ENCODE measurements around the gene PSAP.
A peak's percentile ranks its signal among the peaks of the same experiment; 100 is the strongest.

PSAP gene

DNA sequence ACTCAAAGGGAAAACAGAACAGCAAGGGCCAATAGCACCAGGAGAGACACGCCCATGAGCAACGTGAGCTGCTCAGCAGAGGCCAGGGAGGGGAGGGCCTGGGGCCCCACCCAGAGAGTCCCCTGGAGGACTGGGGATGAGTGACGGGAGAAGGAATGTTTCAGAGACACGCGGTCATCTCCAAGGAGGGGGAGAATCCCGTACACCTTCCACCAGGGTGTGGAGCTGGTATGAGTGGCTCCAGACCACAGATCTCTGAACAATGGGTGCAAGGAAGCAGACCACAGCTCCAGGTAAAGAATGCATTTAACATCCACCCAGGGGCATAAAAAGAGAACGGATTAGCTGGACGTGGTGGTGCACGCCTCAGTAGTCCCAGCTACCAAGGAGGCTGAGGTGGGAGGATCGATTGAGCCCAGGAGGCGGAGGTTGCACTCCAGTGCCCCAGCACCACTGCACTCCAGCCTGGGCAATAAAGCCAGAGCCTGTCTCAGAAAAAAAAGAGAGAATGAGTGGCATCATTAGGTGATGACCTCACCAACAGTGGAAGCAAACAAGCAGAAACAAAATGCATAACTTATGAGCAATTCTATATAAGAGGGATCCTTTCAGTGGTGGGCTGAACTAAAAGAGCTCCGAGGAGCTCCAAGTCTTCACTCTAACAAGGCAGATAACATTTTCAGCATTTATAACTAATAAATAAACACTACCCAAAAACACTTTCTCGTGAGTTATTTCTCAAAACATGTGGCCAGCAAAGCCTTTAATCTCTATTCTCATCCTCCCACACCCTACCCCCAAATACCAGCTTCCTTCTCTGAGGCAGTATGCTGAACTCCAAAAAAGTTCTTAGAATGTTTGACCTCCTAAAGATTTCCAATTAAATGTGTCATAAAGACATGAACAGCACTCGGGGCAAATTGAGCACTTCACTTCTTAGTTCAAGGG, 12.5 kb downstream of the PSAP start:
- TF ChIP-seq, protein P1, sequence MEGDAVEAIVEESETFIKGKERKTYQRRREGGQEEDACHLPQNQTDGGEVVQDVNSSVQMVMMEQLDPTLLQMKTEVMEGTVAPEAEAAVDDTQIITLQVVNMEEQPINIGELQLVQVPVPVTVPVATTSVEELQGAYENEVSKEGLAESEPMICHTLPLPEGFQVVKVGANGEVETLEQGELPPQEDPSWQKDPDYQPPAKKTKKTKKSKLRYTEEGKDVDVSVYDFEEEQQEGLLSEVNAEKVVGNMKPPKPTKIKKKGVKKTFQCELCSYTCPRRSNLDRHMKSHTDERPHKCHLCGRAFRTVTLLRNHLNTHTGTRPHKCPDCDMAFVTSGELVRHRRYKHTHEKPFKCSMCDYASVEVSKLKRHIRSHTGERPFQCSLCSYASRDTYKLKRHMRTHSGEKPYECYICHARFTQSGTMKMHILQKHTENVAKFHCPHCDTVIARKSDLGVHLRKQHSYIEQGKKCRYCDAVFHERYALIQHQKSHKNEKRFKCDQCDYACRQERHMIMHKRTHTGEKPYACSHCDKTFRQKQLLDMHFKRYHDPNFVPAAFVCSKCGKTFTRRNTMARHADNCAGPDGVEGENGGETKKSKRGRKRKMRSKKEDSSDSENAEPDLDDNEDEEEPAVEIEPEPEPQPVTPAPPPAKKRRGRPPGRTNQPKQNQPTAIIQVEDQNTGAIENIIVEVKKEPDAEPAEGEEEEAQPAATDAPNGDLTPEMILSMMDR (conservative IDR thresholded peaks at IDR 0.05): no peak
- no peak overlapping the region for H3K27ac ChIP-seq

DNA sequence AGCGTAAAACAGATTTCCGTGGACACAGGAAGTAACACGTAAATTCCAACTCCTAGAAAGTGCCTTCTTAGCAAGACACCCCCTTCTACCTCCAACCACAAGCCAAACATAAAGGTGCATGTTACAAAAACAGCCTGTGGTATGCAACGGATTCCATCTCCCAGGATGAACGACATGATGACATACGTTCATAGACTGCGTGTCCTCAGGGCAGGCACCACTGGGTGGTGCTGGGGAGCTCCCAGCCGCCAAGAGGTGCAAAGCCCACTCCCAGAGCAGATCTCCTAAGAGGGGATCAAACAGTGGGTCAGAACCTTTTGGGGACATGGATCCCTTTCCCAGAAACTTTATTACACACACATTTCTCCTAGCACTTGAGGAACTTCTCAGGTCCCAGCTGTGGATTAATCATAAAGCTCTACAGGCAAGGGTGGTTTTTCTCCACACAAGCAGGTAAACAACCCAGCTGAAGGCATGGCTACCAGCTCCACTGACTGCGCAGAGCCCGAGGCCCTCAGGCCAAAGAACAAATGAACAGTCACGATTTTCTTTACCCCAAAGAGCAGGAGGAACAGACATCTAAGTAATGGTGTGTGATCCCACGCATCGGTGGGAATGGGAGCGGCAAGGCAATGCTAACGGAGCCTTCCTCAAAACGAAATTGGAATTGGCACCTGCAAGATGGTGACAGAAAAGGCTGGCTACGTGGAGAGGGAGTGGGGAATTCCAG, 13.8 kb downstream of the PSAP start:
- H3K27ac ChIP-seq: no peak overlapping the region
- TF ChIP-seq, protein P1 (conservative IDR thresholded peaks at IDR 0.05): peak; percentile 2; the same call in 1 of the 2 replicates

DNA sequence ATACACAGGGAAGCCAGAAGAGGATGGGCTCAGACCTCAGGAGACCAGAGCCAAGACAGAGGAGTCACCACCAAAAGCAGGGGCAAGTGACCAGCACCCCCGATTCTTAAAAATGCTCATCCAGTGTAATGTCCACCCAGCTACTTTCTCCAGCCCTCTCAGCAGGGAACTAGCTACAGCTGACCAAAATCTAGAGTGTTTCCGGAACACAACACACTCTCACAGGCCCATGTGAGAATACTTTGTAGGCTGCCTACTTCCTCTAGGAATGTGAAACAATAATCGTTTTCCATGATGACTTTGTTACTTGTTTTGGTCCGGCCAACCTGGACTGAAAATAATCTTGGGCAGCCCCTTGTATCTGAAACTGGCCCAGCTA, 14.5 kb downstream of the PSAP start:
- TF ChIP-seq, protein P1 (conservative IDR thresholded peaks at IDR 0.05): no peak
- H3K27ac ChIP-seq: peak overlapping the region; percentile 23; the same call in 1 of the 2 replicates

DNA sequence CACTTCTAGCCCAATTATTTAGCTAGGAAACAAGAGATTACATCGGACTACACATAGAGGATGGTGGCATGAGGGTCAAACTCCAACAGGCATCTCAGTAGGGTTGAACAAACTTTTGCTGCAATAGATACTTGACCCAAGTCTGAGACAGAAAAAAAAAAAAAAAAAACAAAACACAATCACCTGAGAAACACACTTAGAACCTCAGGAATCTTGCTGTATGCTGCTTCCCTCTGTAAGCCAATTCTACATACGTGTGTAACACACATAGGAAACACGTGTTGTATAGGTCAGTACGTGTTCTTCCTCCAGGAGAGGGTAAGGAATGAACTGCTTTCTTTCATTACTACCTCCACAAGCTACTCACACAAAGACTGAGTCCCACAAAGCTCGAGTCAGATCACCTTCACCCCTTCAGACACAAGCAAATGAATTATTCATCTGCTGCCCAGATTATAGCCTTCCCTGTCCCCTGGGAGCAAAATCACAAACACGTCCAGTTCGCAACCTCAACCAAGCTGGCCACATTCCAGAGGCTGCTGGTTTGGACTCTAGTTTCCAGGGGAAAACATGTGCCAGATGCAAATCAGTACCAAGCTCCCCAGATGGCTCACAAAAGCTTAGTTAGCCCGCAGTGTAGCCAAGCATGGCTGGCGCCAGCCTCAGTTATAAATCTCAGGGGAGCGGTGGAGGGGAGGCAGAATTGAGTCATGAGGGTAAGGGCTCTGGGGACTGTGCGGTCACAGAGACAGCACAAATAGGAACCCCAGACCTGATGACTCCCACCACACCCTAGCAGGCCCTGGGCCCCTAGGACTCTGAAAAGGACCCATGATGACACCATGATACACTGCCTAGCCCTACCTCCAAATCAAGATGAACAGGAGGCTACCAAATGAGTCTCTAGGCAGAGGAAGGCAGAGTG, 15.1 kb downstream of the PSAP start:
- H3K27ac ChIP-seq: peak overlapping the region; percentile 23; the same call in 1 of the 2 replicates
- TF ChIP-seq, protein P1 (conservative IDR thresholded peaks at IDR 0.05): no peak

DNA sequence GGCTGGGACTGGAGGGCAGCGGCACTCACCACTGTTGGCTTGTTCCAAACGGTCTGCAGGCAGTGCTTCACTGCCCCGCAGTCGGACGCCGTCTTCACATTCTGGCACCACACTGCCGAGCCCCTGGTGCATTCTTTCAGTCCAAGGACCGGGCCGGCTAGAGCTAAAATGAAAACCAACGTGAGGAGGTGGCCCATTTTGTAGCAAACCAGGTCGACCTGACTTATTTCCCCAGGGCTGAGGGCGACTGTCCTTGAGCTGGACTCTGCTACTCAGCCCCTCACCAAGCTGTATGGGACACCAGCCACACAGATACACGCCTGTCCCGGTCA, 16.7 kb downstream of the PSAP start:
- H3K27ac ChIP-seq: no peak overlapping the region

DNA sequence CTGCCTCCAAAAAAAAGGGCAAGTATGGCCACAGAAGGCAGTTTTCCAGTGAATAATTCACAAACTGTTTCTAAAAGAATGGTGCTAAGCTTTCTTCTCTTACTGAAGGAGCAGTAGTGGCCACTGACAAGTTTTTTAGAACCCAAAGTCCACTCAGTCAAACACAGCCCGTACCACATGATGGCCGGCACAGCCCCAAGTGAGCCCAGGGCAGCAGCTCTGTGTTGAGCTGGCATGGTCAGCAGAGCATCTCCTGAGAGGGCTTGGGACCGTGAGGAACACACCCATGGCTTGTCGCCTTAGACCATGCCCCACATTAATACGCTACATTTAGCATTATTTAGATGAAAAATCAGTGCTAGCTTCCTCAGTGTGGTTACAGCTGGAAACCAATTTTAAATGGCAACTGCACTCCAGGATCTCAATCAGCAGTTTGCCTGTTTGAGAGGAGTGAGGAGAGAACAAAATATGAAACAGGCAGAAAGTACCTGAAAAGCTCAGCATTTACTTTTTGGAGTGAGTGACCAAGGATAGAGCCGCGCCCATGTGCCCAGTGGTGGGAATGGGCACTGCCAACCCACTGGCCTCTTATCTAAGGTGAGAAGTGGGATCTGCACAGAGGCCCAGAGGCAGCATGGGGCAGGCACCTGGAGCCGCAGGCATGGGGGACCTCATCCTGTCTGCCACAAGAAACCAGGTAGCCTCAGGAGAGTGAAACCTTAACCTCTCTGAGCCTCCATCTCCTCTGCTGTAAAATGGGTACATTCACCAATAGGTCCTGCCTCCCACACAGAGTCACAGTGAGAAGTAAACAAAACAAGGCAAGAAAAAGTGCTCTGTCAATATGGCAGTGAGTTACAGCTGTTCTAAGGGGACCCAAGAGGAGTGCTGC, 17.4 kb downstream of the PSAP start:
- TF ChIP-seq, protein P1 (conservative IDR thresholded peaks at IDR 0.05): no peak
- no peak overlapping the region for H3K27ac ChIP-seq

More for the DNA sequence above, 16.7 kb downstream of the PSAP start:
- TF ChIP-seq, protein P1 (conservative IDR thresholded peaks at IDR 0.05): no peak
